NCI-H146 treated with DMSO at 0.1 percent for 48 hours (cell line): ENCODE results near the gene PGA4.
"Not testable (repeated sequence)": the region's sequence is repeated elsewhere in the genome, so short reads cannot be mapped to it uniquely, and the experiment has no call there.

Source experiments
- DNase-seq: peaks from one replicate; lab custom pipeline; 2025; ENCODE audit not compliant: unreplicated experiment; lab: John Stamatoyannopoulos, UW

The PGA4 gene

DNA sequence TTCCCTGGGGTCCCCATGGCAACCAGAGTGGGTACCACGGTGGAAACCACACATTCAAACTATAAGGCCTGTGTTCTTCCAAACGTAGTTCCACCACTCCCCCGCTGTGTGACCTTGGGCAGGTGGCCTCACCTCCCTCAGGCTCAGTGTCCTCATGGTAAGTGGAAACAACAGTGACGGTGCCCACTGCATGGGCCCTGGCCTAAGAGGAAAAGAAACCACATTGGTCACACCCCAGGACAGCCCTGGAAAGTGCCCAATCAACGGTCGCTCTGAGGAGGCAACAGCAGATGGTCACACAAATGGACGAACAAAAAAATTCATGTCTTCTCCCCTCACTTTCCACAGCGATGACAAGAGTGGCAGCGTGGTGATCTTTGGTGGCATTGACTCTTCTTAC, 25.9 kb downstream of the PGA4 start:
- not testable (repeated sequence) for DNase-seq

DNA sequence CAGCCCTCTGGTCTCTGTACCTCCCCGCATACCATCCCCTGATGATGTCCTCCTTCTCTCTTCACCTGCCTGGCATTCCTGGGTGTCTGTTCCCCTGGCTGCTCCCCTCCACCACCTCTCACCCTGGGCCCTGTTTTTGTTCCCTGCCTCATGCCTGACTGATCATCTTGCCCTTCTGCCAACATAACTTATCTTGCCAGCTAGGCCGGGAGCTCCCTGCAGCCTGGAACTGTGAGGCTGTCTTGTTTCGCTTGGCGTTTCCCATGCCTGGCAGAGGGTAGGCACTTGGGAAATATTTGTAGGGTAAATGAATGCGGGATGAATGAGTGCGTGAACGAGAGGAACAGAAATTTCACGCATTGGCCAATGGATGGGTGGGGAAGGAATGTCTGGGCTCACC, 27.1 kb downstream of the PGA4 start:
- DNase-seq = not testable (repeated sequence)

DNA sequence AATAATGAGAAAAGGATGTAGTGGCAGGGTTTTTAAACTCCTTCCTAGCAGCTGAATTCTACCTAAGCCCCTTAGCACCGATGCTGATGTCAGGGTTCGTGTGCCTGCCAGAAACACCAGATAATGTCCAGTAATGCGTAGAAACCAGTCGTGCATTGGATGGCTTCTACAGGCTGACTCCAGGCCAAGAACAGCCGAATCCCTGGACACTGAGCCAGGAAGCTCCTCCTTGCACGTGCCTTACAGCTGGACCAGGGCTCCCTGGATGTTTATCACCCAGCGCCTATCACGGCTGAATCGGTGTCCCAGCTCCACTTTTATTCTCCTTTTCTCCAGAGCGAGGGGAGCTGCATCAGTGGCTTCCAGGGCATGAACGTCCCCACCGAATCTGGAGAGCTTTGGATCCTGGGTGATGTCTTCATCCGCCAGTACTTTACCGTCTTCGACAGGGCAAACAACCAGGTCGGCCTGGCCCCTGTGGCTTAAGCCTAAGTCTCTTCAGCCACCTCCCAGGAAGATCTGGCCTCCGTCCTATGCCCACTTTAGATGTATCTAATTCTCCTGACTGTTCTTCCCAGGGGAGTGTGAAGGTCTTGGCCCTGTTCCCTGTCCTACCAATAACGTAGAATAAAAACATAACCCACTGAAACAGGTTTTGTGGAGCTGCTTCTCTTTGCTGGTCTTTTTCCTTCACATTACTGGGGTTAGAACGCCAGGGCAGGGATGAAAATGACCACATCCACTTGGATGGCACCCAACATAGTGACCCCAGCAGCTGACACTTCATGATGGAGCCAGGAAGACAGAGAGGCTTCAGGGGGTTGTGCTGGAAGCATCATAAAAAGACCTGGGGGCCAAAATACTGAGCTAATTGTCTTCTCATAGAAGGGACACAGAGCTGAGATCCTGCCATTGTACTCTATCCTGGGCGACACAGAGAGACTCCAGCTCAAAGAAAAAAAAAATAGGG, 28.9 kb downstream of the PGA4 start:
- DNase-seq = not testable (repeated sequence)

DNA sequence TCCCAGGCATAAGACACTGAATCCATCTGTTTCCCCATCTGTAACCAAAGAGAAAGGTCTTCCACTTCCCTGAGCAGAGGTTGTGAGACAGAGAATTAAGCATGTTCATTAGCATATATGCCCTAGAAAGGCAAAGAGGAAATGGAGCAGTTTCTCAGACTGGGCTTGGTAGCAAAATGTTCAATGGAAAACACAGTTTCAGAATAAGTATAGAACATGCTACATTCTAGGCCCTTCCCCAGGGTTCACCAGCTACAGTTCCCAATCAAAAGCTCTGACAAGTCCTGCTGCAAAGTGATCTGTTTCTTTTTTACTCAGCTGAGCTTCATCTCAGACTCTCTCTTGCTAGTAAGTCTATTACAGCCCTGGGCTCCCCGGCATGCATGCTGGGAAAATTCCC, 30.2 kb downstream of the PGA4 start:
- DNase-seq = not testable (repeated sequence)

DNA sequence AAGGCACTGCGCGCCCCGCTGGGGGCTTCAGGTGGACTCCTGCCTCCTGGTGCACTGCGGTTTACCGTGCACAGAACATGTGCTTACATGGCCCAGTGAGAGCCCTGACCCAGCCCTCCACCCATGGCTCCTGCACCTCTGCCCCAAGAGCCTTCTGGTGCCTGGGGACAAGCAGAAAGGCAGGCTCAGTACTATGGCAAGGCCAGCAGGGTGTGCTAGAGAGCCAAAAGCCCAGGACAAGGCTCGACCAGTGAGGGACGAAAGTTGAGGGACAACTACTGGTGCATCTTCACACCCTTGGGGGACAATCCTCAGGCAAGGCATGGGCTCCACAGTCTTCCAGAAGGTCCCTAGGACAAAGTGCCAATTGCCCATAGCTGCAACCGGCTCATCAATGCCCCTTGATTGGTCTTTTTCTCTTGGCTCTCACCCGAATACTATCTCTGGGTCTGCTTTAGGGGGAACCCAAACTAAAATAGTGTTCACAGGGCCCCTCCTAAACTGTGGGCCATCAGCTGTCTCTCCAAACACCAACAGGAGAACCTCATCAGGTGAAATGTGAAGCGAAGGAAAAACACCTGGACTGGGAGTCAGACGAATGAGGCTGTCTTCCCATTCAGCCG, 32.4 kb downstream of the PGA4 start:
- peak; percentile 19 for DNase-seq

DNA sequence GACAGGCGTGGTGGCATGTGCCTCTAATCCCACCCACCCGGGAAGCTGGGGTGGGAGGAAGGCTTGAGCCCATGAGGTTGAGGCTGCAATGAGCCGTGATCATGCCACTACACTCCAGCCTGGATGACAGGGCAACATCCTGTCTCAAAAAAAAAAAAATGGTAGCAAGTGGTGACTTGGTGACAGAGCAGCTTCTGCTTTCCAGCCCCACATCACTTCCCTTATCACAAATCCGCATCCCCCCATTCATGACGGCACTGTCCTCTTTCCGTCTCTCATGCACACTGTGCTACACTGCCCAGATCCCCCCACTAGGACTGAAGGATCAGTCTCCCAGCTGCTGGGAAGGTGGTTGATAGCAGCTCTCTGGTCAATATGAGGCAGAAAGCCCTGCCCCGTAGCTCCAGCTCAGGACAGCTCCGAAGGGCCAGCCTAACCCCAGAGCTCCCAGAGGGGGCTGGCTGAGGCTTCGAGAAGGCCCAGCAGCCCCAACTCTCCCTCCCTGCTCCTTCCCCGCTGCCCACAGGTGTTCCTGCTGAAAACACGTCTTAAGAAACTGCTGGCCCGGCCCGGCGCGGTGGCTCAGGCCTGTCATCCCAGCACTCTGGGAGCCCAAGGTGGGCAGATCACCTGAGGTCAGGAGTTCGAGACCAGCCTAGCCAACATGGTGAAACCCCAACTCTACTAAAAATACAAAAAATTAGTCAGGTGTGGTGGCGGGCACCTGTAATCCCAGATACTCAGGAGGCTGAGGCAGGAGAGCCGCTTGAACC, 34.7 kb downstream of the PGA4 start:
- DNase-seq = no peak

DNA sequence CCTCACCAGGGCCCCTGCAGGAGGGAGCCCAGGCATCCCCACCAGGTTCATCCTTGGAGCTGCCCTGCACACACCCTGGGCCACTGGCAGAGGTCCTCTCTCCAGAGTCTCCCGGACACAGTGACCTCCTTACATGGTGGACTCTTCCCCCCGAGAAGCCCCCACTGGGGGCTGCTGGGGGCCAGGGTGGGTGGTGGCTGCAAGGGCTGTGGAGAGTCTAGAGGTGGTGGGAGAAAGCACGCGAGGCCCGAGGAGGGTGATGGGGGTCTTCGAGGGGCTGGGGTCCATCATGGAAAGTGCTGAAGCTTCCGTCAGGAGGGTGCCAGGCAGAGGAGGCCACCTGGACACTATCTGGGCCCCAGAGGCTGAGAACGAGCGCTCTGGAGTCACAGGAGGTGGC, 36.4 kb downstream of the PGA4 start:
- no peak for DNase-seq

DNA sequence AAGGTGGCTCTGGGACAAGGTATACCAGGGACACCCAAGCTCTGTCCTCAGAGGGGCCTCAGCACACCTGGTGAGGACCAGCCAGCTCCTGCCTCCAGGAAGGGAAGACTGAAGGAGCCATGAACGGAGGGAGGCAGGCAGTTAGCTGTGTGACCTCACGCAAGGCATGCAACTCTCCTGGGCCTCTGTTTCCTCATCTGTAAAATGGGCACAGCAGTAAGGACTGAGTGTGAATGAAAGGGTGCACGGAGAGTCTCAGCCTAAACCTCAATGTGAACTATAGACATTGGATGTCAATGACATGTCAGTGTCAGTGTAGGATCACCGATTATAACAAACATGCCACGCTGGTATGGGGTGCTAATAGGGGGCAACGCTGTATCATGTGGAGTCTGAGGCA, 37.2 kb downstream of the PGA4 start:
- no peak for DNase-seq

DNA sequence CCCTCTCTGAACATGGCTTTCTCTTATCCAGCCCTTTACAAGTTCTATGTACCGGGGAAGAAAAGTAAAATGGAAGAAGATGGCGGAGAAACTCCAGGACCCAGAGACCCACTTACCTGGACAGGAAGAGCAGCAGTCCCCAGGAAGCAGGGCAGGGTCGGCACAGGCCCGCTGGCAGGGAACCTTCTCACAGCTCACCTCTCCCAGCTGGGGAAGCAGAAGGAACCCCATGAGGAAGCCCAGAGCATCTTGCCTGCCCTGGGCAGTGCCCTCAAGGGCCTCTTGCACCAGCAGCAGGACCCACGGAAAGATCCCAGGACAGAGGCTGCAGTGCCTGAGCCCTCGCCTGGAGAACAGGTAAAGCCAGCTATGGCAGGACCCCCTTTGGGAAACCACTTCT, 42.2 kb downstream of the PGA4 start:
- no peak for DNase-seq

DNA sequence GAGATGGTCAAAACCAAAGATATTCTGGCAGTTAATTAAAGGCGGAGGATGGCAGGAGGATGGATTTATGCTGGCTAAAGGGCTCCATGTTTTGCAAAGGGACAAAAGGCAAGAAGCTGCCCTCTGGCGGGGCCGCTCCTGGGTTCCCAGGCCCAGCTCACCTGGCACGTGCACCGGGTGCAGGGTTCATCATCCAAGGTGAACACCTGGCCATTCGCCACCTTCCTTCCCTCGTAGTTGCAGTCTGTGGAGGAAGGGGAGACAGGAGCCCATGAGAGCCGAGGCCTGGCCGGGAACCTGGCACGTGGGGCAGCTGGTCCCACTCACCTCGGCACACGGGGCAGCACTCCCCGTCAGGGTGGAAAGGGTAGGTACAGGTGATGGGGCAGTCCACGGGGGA, 42.6 kb downstream of the PGA4 start:
- no peak for DNase-seq

DNA sequence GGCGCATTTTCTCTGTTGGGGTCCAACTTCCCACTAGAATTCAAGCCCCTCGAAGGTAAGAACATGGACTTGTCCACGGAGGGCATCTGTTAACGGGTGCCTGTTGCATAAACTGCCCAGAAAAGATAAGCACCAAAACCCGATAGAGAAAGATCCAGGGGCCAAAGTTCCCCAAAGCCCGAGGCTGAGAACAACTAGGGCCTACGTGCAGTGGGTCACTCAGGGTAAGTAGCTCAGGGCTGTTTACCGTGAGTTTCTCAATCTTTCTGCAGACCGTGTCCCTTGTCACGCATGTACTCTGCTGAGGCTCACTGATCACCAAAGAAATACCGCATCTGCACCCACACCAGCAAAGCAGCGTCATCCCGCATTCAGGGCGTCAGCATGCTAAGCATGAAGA, 43.2 kb downstream of the PGA4 start:
- no peak for DNase-seq

DNA sequence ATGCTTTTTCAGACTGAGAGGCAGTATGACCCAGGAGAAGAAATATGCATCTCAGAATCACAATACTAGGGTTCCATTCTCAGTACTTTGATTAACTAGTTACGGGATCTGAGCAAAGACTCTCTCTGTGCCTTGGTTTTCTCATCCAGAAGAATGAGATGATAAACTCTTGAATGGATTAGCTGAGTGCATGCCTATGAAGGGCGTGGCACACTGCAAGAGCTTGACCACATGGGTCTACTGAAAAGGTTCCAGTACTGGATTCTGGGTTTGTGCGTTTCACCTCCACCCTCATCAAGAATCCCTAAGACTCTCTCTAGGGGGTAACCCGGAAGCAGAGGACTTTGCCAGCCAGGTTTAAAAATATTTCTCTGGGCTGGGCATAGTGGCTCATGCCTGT, 44.5 kb downstream of the PGA4 start:
- DNase-seq = no peak

DNA sequence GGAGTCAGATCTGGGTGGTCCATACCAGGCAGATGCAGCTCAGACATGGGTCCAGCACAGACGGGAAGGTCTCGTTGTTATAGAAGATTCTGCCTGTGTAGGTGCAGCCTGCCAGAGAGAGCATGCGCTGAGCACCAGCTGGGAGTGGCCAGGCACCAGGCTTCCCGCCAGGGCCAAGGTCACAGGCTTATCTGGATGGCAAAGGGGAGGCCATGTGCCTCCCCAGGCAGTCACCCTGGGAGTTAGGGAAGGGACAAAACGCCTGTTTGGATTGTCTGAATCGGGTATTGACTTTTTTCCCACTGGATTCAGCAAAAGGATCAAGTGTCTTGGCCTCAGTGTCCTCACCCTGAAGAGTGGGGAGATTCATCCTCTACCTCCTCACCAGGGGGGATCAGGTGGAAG, 45.3 kb downstream of the PGA4 start:
- DNase-seq = peak; percentile 46

DNA sequence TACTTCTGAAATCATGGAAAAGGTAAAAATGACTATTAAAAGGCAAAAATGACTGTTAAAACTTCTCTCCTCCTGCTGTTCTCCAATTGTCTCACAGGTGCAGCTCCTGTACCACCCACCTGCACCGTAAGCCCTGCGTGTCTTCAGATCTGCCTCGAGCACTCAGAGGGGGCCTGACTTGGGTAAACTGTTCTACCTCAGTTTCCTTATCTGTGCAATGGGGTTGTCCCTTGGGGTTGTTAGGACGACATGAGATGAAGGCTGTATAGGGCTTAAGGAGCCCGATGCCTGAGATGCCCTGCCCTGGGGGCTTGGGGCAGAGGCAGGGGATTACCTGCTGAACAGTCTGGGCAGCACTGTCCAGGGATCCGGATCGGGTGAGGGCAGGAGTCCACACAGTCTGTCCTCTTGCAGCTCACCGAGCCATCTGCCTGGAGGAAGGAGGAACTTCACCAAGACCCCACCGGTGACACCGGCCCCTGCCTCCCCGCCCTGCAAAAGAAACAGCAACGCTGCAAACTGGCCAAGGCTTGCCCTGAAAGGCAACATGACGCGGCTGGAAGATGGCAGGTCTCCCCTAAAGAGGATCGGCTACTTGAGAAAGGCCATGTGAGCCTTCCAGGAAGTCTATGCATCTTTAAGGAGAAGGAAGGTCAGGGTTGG, 46.6 kb downstream of the PGA4 start:
- no peak for DNase-seq

DNA sequence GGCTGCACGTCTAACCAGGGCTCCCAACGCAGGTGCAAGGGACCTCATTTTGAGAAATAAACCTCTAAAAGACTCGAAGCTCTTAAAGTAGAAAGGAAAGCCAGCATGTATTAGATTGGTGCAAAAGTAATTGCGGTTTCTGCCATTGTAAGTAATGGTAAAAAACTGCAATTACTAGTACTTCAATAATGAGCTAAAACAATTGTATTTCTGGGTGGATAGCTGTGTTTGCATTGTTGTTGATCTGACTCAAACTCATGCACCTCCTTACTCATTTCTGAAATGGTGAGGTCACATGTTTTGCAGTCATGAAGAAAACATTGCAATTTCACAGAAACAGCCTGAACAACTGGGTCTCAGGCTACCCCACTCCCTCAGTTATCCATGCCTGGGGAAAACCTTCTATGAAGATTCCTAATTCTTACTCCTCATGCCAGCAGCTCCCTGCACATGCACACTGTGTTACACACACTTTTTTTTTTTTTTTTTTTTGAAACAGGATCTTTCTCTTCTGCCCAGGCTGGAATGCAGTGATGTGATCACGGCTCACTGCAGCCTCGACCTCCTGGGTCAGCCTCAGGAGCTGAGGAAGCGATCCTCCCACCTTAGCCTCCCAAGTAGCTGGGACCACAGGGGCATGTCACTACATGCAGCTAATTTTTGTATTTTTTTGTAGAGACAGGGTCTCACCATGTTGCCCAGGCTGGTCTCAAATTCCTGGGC, 48.4 kb downstream of the PGA4 start:
- DNase-seq = no peak

DNA sequence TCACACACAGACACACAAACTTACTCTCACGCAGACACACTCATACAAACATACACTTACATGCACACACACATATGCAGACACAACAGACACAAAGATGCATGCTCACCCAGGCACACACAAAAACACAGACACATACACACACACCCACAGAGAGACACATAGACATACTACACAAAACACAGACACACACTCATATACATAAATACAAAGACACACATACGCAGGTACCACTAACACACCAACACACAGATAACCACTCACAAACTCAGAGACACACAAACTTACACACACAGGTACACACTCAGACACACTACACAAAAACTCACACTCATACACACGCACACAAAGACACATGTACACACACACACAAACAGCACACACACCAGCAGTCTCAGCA, 50.6 kb downstream of the PGA4 start:
- no peak for DNase-seq

DNA sequence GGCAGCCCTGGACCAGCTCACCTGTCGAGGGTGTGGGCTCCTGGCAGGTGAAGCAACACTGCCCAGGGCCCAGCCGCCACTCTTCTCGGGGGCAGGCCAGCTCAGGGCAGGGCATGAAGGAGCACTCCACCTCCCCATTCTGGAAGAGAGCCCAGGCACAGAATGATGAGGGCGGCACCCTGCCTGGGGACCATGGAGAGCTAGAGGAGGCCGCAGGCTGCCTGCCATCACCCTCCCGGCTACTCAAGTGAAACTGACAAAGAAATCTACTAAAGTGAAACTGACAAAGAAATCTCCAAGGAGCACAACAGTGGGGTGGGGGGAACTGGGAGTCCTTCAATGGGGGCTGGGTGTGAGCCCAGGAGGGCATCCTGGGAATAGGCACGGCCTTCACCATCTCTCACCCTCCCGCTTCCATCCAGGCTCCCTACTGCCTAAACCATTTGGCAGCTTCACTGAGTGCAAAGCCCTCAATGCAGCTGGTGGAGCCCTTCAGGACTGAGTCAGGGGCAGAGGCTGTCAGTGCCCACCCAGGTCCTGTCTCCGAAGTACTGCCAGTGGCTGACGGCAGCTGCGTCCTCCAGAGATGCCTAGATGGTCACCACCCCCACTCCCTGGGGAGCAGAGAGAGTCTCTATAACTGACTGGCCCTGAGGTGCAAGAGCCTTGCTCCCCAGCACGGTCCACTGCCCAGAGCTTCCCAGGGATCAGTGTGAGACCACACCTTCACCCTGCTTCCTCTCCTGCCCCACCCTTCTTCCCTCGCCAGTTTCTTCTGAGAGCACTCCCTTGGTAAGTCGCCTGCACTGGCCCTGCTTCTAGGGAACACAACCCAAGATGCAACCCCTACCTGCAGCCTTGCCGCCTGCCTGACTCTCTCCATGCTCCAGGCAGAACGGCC, 51.3 kb downstream of the PGA4 start:
- DNase-seq = no peak

DNA sequence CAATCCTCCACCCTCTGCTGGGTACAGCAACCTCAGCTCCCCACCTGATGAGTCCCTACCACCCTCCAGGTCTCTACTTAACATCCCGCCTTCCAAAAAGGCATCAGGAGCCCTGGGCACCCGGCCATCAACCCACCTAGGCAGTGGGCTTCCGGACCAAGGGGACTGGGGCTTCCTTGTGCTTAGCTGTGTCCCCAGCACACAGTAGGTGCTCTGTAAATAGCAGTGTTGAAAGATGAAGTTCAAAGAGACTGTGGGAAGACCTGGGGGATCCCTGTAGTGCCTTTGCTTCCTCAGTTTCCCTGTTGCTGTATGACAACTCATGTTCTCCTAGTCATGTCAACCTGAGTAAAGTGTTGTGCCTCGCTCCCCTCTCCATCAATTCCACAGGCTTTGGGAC, 51.9 kb downstream of the PGA4 start:
- DNase-seq = no peak

DNA sequence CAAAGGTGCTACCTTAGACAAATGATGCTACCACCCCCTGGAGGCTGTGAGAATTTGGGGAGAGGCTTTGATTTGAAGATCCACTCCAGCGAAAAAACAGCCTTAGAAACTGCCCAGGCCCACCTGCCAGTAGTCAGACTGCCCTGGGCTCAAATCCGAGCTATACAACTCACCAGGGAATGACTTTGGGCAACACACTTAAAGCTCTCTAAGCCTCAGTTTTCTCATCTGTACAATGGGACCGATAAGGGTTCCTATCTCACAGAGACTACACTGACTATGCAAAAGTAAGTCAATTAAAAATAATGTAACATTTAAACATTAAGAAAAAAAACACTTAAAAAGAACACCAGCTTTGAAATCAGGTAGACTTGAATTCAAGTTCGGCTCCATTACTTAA, 53.0 kb downstream of the PGA4 start:
- no peak for DNase-seq
